GM21381 (cell line): Measurements from ENCODE around the gene KCNT1.

Experiments used
- ATAC-seq: cut with Tn5 transposase; IDR thresholded peaks from one replicate; pipeline ENCODE4 v1.9.1; 2021; ENCODE audit warnings: mild to moderate bottlenecking, moderate library complexity; ENCODE audit not compliant: unreplicated experiment

KCNT1 gene

GRCh38 chr9:135794057-135794335, 92.0 kb downstream of the KCNT1 start:
- no peak for ATAC-seq

DNA sequence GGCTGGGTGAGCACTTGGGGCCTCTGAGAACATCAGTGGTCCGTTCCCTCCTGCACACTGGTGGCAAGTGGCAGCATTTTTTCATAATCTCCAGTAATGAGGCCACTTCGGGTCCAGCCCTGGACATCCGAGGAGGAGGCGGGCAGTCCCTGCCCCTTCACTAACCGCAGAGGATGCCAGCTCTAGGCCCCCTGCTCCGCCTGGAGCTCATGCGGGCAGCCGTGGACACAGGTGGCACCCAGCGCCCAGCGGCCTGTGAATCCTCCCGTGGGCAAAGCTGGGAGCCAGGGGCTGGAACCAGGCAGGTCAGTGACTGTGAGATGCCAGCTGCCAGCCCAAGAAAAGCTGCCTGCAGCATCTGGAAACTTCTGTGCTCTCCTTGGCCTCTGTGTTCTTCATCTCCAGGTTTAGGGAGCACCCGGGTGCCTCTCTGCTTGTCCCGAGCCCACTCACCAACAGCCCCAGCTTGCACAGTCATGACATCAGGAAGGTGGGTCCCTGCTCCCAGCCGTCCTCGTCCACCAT, 92.4 kb downstream of the KCNT1 start:
- no peak for ATAC-seq

- no peak for ATAC-seq
These were observed 93.4 kb downstream of the KCNT1 start for GRCh38 chr9:135795391-135795790.

- no peak for ATAC-seq
These were observed 95.0 kb downstream of the KCNT1 start for GRCh38 chr9:135796784-135797485.

DNA sequence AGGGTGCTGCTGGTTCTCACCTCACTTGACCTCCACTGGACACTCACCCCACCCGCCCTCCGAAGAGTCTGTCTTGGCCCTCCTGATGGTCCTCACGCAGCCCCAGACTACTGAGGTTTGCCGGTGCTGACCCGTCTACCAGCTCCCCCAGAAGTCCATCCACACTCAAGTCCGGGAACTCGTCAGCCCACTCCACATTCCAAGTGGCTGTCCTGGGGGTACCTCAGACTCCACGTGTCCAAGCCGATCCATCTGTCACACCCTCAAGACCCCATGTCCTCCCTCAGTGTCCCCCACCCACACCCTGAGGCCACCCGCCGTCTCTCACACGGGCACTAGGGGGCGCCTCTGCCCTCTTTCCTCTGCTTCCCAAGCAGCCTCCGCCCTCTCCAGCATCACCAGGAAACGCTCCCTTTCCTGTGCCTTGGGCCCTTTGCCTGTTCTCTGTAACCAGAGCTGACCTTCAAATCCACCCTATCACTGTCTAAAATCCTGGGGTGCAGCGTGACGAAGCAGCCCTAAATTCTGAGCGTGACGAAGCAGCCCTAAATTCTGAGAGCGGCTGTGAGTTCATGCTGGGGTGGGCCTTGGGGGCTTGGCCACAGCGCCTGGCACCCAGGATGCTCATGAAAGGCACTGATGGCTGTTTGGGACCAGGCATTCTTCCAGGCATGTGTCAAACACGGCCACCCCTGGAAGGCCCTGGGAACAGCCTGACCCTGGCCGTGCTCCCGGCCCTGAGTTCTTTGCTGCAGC, 95.7 kb downstream of the KCNT1 start:
- ATAC-seq, result no peak

DNA sequence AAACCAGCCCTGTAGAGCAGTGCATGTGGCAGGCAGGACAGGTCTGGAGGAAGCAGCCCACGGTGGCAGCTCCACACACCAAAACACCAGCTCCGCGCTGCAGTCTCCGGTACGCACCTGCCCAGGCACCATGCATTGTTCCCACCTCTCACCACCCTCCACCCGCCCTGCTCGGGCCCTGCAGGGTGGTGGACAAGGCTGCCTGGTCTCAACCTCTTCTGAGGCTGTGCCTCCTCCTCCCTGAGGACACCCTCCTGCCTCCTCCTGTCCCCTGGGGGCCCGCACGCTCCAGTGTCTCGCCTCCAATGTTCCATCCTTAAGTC, 96.2 kb downstream of the KCNT1 start:
- ATAC-seq, result no peak

- ATAC-seq, result no peak
These were observed 97.3 kb downstream of the KCNT1 start for GRCh38 chr9:135799261-135799660.

GRCh38 chr9:135801070-135801469, 99.1 kb downstream of the KCNT1 start:
- ATAC-seq, result no peak

DNA sequence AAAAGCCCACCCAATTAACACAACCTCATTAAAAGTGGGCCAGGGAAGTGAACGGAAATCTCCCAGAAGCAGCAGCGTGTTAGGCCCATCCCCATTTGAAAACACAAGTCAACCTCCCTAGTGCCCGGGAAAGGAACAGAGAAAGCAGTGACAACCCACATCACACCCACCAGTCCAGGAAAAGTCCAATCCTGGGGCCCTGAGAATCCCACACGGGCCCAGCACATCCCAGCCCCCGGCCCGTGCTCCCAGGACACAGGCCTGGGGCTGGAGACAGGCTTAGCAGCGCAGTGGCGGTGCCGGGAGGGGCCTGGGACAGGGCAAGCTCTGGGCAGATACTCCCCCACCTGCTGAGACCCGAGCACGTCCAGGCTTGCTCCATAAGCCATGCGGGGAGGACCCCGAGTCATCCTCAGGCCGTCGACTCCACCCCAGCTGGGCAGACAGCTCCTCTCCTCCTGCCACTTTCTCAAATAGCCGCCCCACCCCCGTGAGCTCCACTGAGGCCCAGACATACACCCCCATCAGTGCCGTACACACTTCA, 101.0 kb downstream of the KCNT1 start:
- no peak for ATAC-seq

- no peak for ATAC-seq
These were observed 101.5 kb downstream of the KCNT1 start for GRCh38 chr9:135803441-135803840.

- ATAC-seq, result no peak
These were observed 102.8 kb downstream of the KCNT1 start for GRCh38 chr9:135804581-135805421.

GRCh38 chr9:135805422-135806022, 103.5 kb downstream of the KCNT1 start:
- no peak for ATAC-seq

GRCh38 chr9:135809166-135809565, 107.2 kb downstream of the KCNT1 start:
- ATAC-seq, result no peak

DNA sequence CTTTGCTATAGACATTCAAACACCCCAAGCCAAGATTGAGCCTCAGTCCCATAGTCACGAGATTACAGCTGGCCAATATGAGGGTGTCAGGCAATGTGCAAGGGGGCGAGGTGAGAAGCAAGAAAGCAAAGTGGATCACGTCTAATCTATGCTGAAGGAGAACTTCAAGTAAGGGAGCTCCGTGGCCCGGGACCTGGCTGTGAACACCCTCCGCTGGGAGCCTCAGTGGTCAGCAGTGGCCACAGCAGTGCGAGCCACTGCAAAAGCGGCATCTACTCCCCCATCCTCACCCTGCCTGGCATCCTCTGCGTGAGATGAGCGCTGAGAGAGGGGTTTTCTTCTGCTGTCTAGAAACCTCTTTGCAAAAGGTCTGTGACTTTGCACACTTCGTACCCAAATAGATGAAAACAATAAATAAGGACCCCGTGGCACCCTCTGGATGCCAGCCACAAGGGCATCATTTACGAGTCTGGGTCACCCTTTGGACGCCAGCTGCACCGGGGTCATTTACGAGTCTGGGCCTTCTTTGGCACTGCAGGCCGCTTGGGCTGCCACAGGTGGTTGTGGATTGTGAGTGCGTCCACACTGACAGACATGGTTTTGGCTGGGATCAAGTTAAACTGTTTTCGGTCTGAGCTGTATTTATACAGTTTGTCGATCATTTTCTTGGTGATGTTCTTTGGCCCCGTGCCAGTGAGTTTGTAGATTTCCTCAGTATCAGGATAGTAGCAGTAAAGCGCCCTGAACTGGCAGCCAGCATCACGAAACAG, 109.0 kb downstream of the KCNT1 start:
- no peak for ATAC-seq

DNA sequence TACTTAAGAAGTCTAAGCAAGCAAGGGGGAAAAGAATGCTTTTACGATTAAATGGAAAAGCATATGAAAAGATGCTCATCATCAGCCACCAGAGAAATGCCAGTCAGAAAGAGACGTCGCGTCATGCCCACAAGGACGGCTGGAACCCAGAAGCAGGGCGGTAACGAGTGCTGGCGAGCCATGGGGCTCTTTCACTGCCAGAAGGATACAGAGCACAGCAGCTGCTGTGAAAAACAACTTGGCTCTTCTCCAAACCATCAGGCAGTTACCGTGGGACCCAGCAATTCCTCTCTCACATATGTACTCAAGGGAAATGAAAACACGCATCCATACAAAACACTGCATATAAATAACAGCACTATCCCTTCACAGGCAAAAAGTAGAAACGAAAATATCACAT, 109.8 kb downstream of the KCNT1 start:
- ATAC-seq, result no peak

DNA sequence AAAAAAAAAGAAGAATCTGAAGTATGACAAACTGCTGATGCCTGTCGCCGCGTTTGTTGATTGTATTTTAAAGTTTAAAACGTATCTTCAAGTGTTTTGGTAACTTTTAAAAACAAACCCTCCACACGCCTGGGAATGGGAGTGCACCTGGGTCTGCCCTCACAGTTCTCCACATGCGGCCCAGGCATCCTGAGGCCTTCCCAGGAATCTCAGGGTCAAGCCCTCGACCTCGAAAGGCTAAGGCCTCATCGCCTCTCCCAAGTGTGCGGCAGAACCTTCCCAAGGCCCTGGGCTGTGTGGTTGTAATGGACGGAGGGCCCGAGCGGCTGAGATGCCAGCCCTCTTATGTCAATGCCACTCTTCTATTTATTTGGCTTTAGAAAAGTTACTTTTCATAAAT, 111.0 kb downstream of the KCNT1 start:
- ATAC-seq, result no peak

GRCh38 chr9:135813671-135814290, 111.8 kb downstream of the KCNT1 start:
- ATAC-seq, result no peak

DNA sequence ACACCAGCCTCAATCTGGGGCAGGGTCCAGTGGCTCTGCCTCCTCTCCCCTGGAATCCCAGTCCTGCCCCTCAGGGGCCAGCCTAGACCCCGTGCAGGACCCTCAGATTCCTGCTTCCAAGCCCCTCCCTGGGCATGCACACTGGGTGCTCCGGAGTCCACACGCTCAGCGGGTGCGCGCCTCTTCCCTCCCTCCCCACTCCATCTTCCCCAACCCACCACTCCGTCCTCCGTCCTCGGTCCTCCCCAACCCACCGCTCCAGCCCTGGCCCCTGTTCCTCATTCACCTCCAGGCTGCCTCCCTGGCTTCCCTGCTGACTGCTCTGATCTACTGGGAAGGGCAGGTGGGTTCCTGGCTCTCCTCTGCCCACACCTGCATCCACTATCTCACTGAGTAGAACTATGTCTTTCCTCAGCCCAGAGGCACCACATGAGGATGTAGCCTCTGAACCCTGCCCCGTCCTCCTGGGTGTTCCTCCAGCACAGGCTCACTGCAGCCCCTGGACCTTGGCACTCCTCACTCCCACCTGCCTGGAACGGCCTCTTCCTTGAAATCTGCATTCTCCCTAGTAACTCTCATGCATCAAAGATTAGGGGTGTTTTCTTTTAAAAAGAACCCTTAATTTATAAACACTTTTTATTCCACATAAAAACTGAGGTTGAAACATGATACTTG, 112.6 kb downstream of the KCNT1 start:
- no peak for ATAC-seq

DNA sequence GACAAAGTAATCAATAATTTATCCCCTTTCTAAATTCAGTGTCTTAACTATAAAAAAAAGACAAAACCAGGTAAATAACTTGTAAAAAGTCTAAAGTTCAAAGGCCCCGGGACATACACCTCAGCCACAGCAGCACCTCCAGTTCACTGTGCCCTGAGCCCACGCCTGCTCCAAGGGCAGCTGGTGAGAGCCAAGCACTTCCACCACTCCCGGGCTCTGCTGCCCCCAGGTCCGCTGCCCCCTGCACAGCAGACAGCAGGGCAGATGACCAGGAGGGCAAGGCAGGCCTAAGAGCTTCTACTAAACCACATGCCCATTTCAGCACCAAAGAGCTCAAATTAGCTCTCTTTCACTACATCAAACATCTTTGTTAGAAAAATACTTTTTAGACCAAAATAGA, 113.4 kb downstream of the KCNT1 start:
- no peak for ATAC-seq
